ENCODE data around the gene MYL11.
A peak's percentile ranks its signal among the peaks of the same experiment; 100 is the strongest.
"Not testable (repeated sequence)": the region's sequence is repeated elsewhere in the genome, so short reads cannot be mapped to it uniquely, and the experiment has no call there.

Gene MYL11

DNA sequence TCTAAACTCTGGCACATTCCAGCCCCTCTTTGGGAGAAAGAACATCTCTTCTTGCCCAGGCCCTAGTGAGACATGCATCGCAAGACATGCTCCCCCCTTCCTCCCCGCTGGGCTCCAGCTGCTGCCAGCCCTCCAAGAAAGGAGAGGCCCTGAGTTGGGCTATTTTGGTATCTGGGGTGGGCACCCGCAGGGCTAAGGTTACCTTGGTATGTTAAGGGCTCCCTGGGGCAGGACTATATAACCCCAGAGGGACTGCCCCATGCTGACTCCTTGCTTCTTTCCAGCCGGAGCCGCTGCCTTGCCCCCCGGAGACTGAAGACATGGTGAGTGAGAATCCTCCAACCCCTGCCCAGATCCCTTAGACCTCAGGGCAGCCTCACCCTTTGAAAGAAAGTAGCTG, at the start of gene MYL11:
Gene MYL11 (plus strand): TSS at position 265 of the 400 bp plus-strand sequence. CDS start 56 bp downstream, at position 321.
- no peak for DNase-seq (ENCODE audit: low read depth)

DNA sequence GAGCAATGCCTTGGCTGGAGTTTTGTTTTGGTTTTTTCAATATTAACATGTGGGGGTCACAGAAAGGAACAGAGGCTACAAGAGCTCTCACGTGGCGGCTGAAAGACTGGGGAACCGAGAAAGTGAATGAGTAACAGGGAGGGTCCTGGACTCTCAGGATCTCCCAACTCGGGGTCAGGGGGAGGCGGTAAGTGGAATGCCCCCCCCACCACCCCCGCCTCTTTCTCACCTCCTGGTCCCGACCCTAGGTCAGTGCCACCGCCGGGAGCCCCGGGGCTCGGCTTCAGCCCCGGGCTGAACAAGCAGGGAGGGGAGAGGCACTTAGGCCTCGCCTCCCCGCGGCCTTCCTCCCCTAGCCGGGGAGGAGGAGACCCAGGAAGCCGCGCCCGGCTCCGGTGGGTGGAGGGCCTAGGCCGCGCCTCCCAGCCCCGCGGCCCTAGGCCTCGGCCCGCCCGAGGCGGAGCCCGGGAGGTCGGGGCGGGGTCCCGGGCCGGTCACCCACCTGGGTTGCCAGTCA, 40.1 kb upstream of the MYL11 start:
- DNase-seq (ENCODE audit: low read depth) = peak; percentile 64

- DNase-seq (ENCODE audit: low read depth) = peak; percentile 48
Observed at GRCh38 chr16:30335028-30335597, 39.5 kb upstream of the MYL11 start.

DNA sequence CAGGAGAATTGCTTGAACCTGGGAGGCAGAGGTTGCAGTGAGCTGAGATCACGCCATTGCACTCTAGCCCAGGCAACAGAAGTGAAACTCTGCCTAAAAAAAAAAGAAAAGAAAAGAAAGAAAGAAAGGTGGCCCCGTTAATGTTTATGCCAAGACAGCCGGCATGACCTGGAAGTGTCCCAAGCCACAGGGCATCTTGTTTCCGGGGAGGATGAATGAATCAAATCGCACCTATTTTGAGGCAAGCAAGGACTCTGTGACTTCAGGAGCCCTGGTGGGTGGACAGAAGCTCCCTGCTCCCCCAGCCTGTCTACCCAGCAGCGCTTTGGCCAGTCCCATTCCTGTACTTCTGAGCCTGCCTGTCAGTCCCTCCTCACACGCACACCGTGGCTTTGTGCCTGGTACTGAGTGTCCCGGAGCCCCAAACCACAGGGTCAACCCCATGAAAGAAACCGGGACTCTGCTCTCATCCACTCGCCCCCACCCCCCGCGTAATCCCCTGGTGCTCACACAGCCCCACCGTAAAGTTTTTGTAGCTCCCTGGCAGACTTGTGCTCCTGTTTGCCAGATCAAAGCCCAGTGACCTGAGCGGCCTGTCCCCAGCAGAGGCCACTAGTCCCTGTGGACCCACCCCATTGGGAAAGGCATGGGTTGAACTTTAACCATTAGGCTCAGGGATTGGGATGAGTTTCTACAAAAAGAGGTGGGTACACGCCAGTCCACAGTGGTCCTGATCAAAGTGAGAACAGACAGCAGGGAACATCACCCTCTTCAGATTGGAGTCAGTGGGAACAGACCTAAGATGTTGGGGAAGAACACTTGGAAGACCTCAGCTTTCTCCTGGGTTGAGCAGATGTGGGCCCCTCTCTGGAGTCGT, 38.8 kb upstream of the MYL11 start:
- DNase-seq (ENCODE audit: low read depth) = no peak

DNA sequence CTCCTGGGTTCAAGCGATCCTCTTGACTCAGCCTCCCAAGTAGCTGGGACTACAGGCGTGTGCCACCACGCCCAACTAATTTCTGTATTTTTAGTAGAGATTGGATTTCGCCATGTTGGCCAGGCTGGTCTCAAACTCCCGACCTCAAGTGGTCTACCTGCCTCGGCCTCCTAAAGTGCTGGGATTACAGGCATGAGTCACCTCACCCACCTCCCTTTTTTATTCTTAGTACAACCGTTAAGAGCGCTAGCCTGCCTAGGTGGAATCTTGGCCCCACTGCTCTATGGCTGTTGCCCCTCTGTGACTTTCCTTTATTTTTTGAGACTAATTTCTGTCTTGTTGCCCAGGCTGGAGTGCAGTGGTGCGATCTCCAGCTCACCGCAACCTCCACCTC, 36.6 kb upstream of the MYL11 start:
- DNase-seq (ENCODE audit: low read depth) = not testable (repeated sequence)

GRCh38 chr16:30338715-30339114, 35.9 kb upstream of the MYL11 start:
- DNase-seq (ENCODE audit: low read depth) = not testable (repeated sequence)

DNA sequence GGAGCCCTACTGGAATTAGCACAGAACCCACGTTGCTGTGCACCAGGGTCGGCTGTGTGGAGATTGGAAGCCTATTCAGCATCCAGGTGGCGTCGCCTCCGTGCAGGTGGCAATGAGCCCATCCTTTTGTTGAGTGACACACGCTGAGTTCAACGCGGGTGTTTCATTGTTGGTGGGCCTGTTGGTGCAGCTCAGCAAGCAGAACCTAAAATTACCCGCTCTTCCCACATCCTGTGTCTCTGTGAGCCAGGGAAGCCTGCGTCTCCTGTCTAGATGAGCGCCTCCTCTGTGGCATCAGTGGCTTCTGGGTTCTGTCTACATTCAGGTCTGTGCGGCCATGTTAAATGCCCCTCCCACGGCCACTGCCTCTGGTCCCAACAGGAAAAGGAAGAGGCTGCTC, 34.0 kb upstream of the MYL11 start:
- DNase-seq (ENCODE audit: low read depth) = no peak

DNA sequence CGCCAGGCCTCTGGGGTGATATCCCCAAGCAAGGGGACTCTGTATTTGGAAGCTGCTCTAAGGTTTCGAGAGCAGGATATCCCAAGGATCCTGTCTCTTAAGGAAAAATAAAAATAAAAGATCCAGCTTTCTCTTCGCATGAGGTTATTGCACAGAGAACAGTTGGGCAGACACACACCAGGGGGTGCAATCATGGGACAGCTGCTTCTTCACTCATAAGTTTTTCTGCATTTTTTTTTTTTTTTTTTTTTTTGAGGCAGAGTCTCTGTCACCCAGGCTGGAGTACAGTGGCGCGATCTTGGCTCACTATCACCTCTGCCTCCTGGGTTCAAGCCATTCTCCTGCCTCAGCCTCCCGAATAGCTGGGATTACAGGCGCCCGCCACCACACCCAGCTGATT, 32.6 kb upstream of the MYL11 start:
- not testable (repeated sequence) for DNase-seq (ENCODE audit: low read depth)

DNA sequence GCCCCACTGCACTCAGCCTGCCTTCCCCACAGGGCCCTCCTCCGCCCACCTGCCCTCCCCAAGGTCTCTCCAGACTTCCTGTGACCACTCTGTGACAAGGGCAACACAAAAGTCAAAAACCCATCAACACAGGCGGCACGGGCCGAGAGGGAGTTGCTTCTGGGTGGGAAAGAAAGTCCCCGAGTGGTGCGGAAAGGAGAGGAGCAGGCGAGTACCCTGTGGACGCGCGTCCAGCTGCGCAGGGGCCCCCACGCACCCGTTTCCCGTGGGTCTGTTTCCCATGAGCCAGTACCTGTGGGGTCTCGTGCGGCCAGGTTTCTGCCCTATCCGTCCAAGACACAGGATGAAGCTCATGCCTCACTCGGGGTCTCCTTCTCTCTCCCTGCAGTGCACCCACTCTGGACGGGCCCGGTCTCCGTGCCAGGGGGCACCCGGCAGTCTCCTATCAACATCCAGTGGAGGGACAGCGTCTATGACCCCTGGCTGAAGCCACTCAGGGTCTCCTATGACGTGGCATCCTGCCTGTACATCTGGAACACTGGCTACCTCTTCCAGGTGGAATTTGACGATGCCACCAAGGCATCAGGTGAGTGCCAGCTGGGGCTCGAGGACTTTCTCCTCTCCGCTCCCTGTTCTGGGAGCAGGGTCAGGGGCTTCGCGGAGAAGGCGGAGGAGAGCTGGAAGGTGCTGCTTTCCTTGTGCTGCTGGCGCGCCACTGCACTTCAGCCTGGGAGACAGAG, 31.7 kb upstream of the MYL11 start:
- no peak for DNase-seq (ENCODE audit: low read depth)

GRCh38 chr16:30343491-30343820, 31.1 kb upstream of the MYL11 start:
- not testable (repeated sequence) for DNase-seq (ENCODE audit: low read depth)

- DNase-seq (ENCODE audit: low read depth) = no peak
Observed at GRCh38 chr16:30346286-30346685, 28.3 kb upstream of the MYL11 start.

- no peak for DNase-seq (ENCODE audit: low read depth)
Observed at GRCh38 chr16:30348113-30348512, 26.5 kb upstream of the MYL11 start.

DNA sequence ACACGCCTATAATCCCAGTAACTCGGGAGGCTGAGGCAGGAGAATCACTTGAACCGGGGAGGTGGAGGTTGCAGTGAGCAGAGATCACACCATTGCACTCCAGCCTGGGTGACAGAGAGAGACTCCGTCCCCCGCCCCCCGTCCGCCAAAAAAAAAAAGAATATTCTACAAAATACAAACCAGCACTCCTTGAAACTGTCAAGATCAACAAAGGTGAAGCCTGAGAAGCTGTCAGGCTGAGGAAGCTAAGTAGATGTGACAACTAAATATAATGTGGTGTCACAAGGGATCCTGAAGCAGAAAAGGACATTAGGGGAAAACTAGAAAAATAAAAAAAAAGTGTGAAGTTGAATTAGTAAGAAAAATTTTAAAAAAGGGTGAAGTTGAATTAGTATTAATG, 25.7 kb upstream of the MYL11 start:
- no peak for DNase-seq (ENCODE audit: low read depth)

DNA sequence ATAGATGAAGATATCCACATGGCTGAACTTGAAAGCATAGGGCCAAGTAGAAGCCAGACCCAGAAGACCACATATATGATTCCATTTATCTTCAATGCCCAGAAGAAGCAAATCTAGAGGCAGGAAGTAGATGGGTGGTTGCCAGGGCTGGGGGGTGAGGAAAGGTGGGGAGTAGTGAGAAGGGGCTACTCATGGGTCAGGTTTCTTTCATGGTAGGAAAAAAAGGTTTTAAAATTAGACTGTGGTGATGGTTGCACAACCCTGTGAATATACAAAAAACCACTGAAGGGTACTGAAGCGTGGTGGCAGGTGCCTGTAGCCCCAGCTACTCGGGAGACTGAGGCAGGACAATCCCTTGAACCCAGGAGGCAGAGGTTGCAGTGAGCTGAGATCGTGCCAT, 24.9 kb upstream of the MYL11 start:
- no peak for DNase-seq (ENCODE audit: low read depth)

DNA sequence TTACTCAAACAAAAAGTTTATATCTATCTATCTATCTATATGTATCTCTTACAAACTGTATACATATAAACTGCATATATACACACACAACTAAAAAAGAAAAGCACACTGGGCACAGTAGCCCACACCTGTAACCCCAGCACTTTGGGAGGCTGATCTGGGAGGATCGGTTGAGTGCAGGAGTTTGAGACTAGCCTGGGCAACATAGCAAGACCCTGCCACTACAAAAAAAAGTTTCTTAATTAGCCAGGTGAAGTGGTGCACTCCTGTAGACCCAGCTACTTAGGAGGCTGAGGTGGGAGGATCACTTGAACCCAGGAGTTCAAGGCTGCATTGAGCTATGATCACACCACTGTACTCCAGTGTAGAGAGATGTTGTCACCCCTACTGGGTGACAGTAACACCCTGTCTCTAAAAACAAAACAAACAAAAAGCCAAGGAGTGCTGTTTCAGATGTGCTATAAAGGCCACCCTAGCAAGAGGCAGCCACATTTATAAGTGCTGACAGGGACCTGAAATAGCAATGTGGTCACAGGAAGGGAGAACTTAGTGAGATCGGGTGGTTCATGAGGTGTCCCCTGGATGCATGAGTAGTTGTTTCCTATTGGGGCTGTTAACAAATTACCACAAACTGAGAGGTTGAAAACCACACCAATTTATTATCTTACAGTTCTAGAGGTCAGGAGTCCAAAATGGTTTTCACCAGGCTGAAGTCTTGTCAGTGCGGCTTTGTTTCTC, 24.3 kb upstream of the MYL11 start:
- no peak for DNase-seq (ENCODE audit: low read depth)

GRCh38 chr16:30351001-30351441, 23.6 kb upstream of the MYL11 start:
- no peak for DNase-seq (ENCODE audit: low read depth)

DNA sequence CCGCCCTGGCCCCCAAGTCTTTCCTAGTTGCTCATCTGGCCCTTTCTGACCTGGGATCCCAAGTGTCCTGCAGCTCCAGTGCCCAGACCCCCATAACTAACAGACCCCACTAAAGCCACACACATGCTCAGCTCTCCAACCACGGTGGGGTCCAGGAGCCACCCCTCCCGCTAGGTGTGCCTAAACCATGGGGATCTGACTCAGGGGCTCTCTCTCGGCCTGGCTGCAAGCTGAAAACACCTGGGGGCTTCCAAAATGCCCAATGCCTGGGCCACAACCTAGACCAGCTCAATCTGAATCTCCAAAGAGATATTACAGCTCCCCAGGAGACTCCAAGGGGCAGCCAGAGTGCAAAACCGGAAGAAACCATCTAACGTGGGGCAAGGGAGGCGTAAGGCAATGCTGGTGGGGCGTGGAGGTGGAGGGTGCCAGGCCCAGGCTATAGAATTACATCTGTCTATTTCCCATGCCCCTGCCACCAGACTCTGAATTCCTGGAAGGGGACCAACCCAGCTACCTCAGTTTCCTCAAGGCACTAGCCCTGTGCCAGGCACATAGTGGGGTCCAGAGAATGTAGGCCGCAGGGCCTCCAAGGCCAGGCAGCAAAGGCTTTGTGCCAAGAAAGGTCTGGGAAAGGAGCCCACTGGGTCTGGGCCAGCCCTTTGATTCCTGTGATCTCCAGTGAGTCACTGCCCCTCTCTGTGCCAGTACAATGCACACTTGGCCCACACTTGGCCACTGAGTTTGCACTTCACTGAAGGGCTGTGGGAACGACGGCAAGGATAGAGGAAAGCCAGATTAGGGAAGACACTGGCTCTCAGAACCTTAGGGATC, 22.8 kb upstream of the MYL11 start:
- peak; percentile 87 for DNase-seq (ENCODE audit: low read depth)

DNA sequence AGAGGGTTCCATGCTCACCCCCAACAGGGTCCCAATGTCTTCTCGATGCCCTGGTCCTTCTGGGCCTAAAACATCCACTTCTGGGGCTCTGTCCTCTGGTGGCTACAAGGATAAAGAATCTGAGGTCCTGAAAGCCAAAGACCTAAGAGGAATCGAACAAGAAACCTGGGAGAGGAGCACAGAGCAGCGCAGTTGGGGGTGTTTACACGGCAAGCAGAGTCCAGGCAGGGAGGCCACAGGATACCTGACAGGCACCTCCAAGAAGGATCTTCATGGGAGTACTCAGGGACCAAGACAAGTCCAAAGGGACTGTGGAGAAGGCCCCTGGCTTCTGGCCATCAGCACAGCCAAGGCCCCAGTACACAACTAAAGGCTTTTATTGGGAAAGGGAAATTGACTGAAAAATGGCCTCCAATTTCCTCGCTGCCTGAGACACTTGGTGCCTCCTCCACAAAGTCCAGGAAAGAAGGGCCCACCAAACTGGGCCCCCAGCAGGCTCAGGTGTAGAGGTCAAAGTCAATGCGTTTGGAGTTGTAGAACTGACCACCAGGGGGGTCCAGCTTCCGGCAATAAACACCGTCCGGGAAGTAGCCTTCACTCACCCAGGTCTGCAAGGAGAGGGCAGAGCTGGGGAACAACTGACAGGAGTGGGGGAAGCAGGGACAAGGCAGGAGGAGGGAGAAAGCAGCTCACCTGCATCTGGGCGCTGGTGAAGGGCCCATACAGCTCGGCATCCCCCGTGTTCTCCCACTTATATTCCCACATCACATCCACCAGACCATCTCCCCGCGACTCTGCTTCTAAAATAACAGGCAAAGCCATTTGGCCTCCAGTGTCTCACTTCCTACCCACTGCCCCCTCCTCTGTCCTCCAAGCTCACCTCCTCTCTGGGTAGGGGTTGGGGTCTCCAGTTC, 21.9 kb upstream of the MYL11 start:
- no peak for DNase-seq (ENCODE audit: low read depth)

DNA sequence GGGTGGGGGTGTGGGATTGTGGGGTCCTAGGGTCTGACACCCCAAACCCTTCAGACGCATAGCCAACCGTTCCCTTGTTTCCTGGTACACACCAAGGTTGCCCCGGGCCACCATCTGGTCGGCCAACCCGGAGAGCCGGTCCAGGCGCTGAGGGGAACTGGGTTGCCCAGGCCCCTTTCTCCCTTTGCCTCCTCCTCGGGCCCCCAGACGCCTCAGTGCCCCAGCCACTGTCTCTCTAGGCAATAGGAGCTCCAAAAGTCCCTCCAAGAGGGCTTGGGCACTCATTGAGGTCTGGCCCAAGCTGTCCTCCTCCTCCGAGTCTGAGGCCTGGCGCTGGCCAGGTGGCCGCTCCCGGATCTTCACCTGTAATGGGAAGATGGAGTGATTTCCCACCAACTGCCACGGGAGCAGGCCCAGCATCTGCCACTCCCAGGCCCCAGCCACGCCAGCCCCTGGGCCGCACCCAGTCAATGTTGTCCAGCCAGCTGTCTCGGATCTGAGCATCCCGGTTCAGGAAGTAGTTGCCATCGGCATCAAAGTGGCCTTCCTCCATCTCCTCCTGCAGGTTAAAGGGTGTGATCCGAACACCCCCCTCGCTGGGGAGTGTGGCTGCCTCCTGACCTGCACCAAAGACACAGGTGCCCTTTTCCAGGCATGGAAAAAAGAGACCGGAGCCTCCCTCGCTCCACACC, 21.0 kb upstream of the MYL11 start:
- no peak for DNase-seq (ENCODE audit: low read depth)

All from stromal cell of bone marrow (primary cell).